Muscle of arm (tissue), 12 donors: Measurements from ENCODE around the gene LRRC3. TPM values are rescaled to one million over a fixed set of nuclear protein-coding genes. Genes with fewer than 3 reads are reported as not detected.
"Not testable (repeated sequence)": the region's sequence is repeated elsewhere in the genome, so short reads cannot be mapped to it uniquely, and the experiment has no call there.

Source experiments
- DNase-seq: peaks from one replicate; pipeline ENCODE4 v3.0.0-alpha.2; 2013
- polyA plus RNA-seq, 12 donors: library from polyadenylated mRNA; unstranded; fragments of 120-200 nt; gene quantifications; one replicate each; pipeline ENCODE4 v1.2.1, GENCODE V29; 2013; ENCODE audit not compliant: insufficient read length in 12 of 12

LRRC3 gene
- polyA plus RNA-seq, 12 donors: 1.8 to 5.7 (median 2.4) TPM; not detected in 1

GRCh38 chr21:44477712-44478111, 22.4 kb downstream of the LRRC3 start:
- no peak for DNase-seq

DNA sequence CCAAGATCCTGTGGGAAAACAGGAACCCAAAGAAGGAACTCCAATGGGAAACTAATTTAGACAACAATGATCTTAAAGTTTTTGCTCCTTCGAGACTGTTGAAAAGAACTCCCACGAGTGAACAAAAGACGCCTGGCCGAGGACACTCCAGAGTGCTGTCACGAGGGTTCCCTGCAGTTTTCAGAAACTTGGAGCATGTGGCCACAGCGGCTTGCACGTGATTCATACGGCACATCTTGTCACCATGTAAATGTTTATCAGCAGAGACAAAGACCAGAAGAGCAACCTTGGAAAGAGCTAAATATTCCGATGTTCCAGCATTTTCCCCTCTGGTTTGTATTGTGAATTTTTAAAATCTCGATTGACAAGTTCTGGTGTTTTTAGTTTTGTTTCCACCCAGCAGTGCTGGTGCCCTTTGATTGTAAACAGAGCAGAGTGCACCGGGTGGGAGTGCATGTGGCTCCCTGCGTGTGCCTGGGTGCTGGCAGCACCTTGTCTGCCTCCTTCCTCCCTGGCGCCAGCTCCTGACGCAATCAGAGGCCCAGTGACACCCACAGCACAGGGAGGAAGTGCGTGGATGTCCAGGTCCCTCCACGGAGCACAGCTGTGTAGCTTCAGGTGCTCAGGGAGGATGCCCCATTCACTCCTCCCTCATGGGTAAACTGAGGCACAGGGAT, 23.0 kb downstream of the LRRC3 start:
- DNase-seq: no peak

DNA sequence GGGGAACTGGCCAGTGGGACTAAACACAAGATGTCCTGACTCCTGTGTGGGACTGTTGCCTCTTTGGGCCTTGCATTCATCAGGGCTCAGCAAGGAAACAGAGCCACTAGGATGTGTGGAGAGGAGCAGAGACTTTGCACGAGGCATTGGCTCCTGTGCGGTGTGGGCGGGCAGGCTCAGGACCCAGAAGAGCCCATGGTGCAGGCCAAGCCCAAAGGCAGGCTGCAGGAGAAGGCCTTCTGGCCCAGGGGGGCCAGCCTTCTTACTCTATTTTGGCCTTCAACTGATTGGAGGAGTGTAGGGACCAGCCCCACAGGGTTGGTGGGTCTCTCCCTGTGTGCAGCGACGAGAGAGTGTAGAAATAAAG, 23.5 kb downstream of the LRRC3 start:
- no peak for DNase-seq

DNA sequence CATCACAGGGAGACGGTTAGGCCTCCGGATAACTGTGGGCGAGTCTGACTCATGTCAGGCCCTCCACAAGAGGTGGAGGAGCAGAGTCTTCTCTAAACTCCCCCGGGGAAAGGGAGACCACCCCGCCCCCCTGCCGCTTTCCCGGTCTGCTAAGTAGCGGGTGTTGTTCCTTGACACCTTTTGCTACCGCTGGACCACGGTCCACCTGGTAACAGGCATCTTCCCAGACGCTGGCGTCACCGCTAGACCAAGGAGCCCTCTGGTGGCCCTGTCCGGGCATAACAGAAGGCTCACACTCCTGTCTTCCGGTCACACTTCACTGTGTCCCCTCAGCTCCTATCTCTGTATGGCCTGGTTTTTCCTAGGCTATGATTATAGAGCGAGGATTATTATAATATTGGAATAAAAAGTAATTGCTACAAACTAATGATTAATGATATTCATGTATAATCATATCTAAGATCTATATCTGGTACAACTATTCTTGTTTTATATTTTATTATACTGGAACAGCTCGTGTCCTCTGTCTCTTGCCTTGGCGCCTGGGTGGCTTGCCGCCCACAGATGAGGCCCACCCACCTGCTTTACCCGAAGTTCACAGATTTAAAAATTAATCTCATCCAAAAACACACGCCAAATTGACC, 24.4 kb downstream of the LRRC3 start:
- DNase-seq: not testable (repeated sequence)

DNA sequence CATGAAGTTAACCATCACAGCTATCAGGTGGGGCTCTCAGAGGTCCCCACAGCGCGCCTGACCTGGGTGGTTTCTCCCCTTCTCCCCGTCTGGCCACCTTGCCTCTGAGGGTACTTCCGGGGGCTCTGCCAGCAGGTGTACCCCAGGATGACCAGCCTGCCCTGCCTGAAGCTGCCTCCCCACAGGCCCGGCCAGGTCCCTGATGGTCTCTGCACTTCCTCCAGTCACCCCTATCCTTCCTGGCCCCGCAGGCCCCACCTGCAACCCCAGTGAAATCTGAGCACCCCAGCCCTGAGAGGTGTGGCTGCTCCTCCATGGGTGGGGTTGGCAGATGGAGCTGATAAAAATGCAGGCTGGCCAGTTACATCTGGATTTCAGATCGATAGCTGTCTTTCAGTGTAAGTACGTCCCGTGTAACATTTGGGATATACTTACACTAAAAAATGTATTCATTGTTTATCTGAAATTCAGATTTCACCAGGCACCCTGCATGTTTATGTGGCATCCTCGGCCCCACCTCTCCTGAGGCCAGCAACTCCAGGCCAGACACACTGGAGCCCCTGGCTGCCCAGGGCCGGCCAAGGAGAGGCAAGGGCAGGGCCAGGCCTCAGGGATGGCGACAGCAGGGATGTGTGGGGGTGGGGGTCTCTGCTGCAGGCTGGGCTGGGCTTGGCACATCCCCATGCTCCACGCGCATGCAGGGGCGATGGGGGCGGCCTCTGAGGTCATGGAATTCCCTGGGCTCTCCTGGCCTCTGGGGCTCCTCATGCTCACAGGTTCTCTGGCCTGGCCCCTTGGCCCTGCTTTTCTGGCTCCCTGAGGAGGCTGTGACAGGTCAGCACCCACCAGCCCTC, 25.1 kb downstream of the LRRC3 start:
- no peak for DNase-seq

DNA sequence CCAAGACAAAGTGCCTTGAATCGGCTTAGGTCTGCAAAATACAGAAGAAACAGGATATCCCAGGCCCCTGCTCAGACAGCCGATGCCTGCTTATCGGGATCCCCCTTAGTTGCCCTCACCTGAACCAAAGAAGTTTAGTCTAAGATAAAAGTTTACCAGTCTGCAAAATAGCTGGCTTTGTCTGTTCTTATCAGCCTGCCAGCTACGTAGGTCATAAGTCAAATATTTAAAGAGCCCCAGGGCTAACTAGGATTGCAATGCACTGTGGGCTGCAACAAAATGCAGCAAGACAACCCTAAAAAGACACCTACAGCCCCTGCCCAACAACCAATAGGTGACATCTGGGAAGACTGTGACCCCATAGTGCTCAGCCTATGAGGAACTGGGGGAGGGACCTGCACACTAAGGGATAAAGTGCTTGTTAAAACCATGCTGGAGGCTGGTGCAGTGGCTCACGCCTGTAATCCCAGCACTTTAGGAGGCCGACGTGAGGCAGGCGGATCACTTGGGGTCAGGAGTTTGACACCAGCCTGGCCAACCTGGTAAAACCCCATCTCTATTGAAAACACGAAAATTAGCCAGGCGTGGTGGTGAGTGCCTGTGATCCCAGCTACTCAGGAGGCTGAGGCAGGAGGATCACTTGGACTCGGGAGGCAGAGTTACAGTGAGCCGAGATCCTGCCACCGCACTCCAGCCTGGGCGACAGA, 27.4 kb downstream of the LRRC3 start:
- DNase-seq: no peak

GRCh38 chr21:44483288-44484237, 28.3 kb downstream of the LRRC3 start:
- no peak for DNase-seq

- no peak for DNase-seq
Measured at GRCh38 chr21:44484498-44485253, 29.4 kb downstream of the LRRC3 start.

- DNase-seq: no peak
Measured at GRCh38 chr21:44485254-44485793, 30.0 kb downstream of the LRRC3 start.

GRCh38 chr21:44485796-44486195, 30.5 kb downstream of the LRRC3 start:
- no peak for DNase-seq

DNA sequence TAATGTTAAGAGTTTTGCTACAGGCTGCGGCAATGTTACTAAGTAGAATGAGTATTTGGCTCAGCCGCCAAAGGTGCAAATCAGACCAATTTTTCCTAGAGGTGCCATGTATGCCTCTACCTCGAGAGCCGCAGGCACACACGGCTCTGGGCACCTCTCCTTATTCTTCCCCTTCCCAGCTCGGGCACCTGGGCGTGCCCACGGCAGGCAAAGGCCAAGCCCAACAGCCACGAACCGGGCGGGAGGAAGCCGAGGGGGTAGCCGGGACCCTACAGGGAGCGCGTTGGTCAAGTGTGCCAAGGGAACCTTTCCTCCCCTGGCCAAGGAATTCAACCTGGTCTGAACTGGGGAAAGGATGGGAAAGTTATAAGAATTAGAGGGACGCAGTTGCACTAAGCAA, 31.0 kb downstream of the LRRC3 start:
- DNase-seq: no peak

DNA sequence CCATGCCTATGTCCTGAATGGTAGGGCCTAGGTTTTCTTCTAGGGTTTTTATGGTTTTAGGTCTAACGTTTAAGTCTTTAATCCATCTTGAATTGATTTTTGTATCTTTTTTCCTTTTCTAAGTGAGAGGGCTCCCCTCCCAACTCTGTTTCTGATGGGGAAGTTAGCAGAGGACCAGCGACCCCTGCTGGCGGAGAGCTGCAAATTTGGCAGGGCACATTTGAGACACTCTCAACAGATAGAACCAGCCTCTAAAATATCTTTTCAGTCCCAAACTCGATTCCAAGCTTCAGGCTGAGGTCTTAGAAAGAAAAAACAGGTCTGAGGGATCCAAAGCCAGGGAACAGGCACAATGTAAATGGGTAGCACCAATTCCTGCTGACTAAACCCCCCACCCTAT, 32.5 kb downstream of the LRRC3 start:
- no peak for DNase-seq

DNA sequence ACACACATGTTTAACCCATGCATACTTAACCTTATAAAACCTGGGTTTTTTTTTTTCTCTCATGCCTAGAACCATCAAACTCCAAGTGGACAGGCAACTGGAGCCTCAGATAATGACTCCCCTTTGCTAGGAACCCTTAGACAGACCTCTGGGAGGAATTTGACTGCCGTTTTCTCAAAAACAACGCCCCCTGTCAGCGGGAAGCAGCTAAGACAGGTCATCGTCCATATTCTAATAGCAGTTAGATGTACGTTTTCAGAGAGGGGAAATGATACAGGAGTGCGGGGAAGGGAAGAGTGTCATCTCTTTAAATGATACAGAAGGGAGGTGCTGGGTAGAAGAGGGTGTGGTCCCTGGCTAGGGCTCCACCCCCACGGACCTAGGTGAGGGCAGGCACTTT, 34.7 kb downstream of the LRRC3 start:
- no peak for DNase-seq

DNA sequence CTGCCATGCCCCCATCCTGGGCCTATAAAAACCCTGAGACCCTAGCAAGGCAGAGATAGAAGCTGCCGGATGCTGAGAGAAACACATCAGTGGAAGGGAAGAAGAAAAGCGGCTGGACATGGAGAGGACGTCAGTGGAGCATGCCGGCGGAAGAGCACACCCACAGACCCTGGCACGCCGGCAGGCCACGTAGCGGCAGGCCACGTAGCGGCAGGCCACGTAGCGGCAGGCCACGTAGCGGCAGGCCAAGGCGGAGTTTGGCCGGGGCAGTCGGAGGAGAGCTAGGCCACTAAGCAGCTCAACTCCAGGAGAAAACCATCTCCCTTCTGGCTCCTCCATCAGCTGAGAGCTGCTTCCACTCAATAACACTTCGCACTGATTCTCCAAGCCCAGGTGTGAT, 35.1 kb downstream of the LRRC3 start:
- DNase-seq: no peak

- no peak for DNase-seq
Measured at GRCh38 chr21:44490816-44491215, 35.5 kb downstream of the LRRC3 start.

- DNase-seq: no peak
Measured at GRCh38 chr21:44492567-44493385, 37.5 kb downstream of the LRRC3 start.

- no peak for DNase-seq
Measured at GRCh38 chr21:44494418-44494817, 39.1 kb downstream of the LRRC3 start.

DNA sequence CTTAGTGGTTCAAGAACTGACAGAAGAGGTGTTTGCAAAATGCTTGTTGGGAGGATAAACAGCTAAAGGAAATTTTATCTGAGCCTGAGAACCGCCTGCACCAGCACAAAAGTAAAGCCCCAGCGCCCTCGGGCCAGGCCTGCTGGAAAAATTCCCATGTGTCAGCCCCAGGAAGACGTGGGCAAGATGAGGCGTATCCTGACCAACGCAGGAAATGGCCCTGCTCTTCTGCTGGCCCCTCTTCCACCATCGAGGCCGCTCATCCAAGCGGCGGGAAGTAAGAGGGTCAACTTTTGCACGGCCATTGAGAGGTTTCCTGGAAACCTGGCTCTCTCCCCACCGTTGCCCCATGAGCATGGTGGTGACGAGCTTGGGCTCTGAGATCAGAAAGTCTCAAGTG, 39.6 kb downstream of the LRRC3 start:
- DNase-seq: no peak
